Neural cell (in vitro differentiated cells): ENCODE results near the gene TLL2.

Experiments used
- POLR2AphosphoS5 ChIP-seq: IDR thresholded peaks from 2 replicates; pipeline ENCODE4 v1.6.1; 2012
- RAD21 ChIP-seq: fragments of 450-650 bp; conservative IDR thresholded peaks from 2 replicates; pipeline ENCODE4 v1.6.1; 2014; ENCODE audit warnings: antibody characterized with exemption, mild to moderate bottlenecking, moderate library complexity

DNA sequence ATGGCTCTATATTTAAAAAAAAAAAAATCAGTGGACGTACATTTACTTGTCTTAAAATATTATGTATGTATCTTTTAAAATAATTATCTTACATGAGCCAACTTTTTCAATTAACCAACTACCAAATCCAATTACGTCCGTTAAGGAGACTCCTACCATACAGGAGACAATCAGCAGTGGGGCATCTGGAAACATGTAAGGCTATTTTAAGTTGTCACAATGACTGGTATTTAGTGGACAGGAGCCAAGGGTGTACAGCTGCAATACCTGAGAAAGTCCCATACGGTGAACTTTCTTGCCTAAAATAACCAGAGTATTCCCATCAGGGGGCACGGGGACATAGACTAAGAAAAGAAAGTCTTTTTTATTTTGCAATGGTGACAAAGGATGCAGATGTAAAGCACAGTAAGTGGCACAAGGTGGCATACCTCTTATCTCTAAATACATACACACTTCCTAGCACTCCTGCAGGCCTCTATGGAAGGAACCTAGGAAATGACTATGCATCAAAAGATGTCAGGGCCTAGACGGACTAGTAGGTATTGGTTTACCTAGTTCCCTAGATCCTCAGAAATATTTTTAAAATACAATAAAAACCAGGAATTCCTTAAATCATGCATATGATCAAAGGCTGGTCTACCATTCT lies 16.0 kb upstream of the TLL2 start:
- no peak for TF ChIP-seq POLR2AphosphoS5
- TF ChIP-seq RAD21 = no peak
